HCT116 (cell line): ENCODE results near the gene ABCG8. TPM values are rescaled to one million over a fixed set of nuclear protein-coding genes. Genes with fewer than 3 reads are reported as not detected.

ENCODE experiments used
- ATAC-seq: fragments of 200-7000 bp; cut with Tn5 transposase; 2 replicates; pipeline ENCODE4 v1.9.1; 2020; ENCODE audit warnings: mild to moderate bottlenecking, moderate library complexity
- BruUV-seq: library from RNA; stranded (reverse); fragments of 400-500 nt; replicated peaks from 2 replicates; lab custom pipeline; 2021; lab: Mats Ljungman, UMichigan
- CTCF ChIA-PET: fragments of 300-600 bp; sonication (Branson Sonifier 250); formaldehyde crosslinking; loops from one replicate; lab custom pipeline; 2021; ENCODE audit warnings: antibody characterized with exemption; lab: Charles Lee
- POLR2A ChIA-PET: fragments of 300-600, 350-600 bp; sonication (Branson Sonifier 250); formaldehyde crosslinking; loops from one replicate; lab custom pipeline; 2021; ENCODE audit warnings: antibody characterized with exemption; lab: Charles Lee
- RAD21 ChIA-PET, 2 experiments: fragments of 300-600 bp; sonication (Branson Sonifier 250); formaldehyde crosslinking; loops; one replicate each; lab custom pipeline; 2023; ENCODE audit warnings: low total read pairs in 2 of 2; ENCODE audit not compliant: uncharacterized antibody in 2 of 2, unreplicated experiment in 2 of 2, low non-redundant PET in 1 of 2; lab: Charles Lee
- DNase-seq: peaks from one replicate; pipeline ENCODE4 v3.0.0-alpha.2; 2010; ENCODE audit warnings: low read depth, low spot score
- H2AFZ ChIP-seq: fragments of 200-600 bp; shearing (Covaris generic), sonication (generic); 2 replicates; pipeline ENCODE4 v1.6.1; 2017; ENCODE audit warnings: low read depth, mixed run types, mixed read lengths, antibody characterized with exemption, low read length; ENCODE audit not compliant: poor library complexity, severe bottlenecking
- H3K27ac ChIP-seq: 2 replicates; pipeline ENCODE4 v1.5.1; 2012; ENCODE audit warnings: low read depth, low read length
- H3K27me3 ChIP-seq: fragments of 200-600 bp; sonication (generic); 2 replicates; pipeline ENCODE4 v1.6.1; 2016; ENCODE audit warnings: mixed run types, low read length, mixed read lengths; ENCODE audit not compliant: insufficient read depth
- H3K36me3 ChIP-seq, 2 experiments: fragments of 200-500 bp in 1 of 2; fragments of 200-600 bp in 1 of 2; sonication (Bioruptor generic) in 1 of 2; sonication (generic) in 1 of 2; 2 replicates each; pipeline versions ENCODE4 v1.5.1 to v1.6.1; 2014 to 2016; ENCODE audit warnings: low read length in 2 of 2, inconsistent platforms in 1 of 2, mixed read lengths in 1 of 2, mixed run types in 1 of 2; ENCODE audit not compliant: insufficient read depth in 2 of 2, control insufficient read depth in 1 of 2
- H3K4me1 ChIP-seq, 2 experiments: fragments of 200-600 bp in 1 of 2; sonication (generic) in 1 of 2; 2 replicates each; pipeline versions ENCODE4 v1.5.1 to v1.6.1; 2012 to 2017; ENCODE audit warnings: low read length in 2 of 2, inconsistent platforms in 1 of 2, mild to moderate bottlenecking in 1 of 2, mixed read lengths in 1 of 2, mixed run types in 1 of 2, moderate library complexity in 1 of 2; ENCODE audit not compliant: insufficient read depth in 2 of 2, control insufficient read depth in 1 of 2
- H3K4me2 ChIP-seq: fragments of 200-600 bp; sonication (generic); 2 replicates; pipeline ENCODE4 v1.6.1; 2017; ENCODE audit warnings: mixed run types, low read length, mixed read lengths
- H3K4me3 ChIP-seq, 2 experiments: fragments of 200-600 bp in 1 of 2; sonication (generic) in 1 of 2; replicated peaks in 1 of 2; 2 replicates each; pipeline ENCODE4 v1.5.1; 2011 to 2016; ENCODE audit warnings: low read length in 2 of 2, control low read depth in 1 of 2, low read depth in 1 of 2, mild to moderate bottlenecking in 1 of 2, mixed read lengths in 1 of 2, mixed run types in 1 of 2
- H3K79me2 ChIP-seq: fragments of 200-600 bp; sonication (generic); 2 replicates; pipeline ENCODE4 v1.6.1; 2017; ENCODE audit warnings: mild to moderate bottlenecking, mixed run types, low read length, moderate library complexity, mixed read lengths; ENCODE audit not compliant: insufficient read depth
- H3K9ac ChIP-seq: fragments of 200-600 bp; sonication (generic); 2 replicates; pipeline ENCODE4 v1.6.1; 2016; ENCODE audit warnings: low read length, mixed read lengths
- H3K9me2 ChIP-seq: fragments of 200-600 bp; sonication (generic), shearing (Covaris generic); 2 replicates; pipeline ENCODE4 v1.6.1; 2017; ENCODE audit warnings: mixed run types, mild to moderate bottlenecking, moderate library complexity; ENCODE audit not compliant: insufficient read depth
- H3K9me3 ChIP-seq, 2 experiments: fragments of 200-500 bp in 1 of 2; fragments of 200-600 bp in 1 of 2; sonication (Bioruptor generic) in 1 of 2; sonication (generic) in 1 of 2; 2 replicates each; pipeline ENCODE4 v1.6.1; 2014 to 2017; ENCODE audit warnings: low read length in 2 of 2, mixed read lengths in 2 of 2, inconsistent platforms in 1 of 2, low read depth in 1 of 2, mild to moderate bottlenecking in 1 of 2, mixed run types in 1 of 2, moderate library complexity in 1 of 2; ENCODE audit not compliant: control insufficient read depth in 1 of 2, insufficient read depth in 1 of 2
- H4K20me1 ChIP-seq: fragments of 200-600 bp; sonication (generic), shearing (Covaris generic); 2 replicates; pipeline ENCODE4 v1.6.1; 2017; ENCODE audit warnings: mixed run types, mild to moderate bottlenecking, moderate library complexity; ENCODE audit not compliant: insufficient read depth
- CBX3 ChIP-seq: IDR thresholded peaks from 2 replicates; pipeline ENCODE4 v1.6.1; 2012; ENCODE audit warnings: low read depth
- CEBPB ChIP-seq: IDR thresholded peaks from 2 replicates; pipeline ENCODE4 v1.6.1; 2012; ENCODE audit warnings: low read depth
- EGR1 ChIP-seq: IDR thresholded peaks from 2 replicates; pipeline ENCODE4 v1.6.1; 2012; ENCODE audit warnings: low read depth
- ELF1 ChIP-seq: IDR thresholded peaks from 2 replicates; pipeline ENCODE4 v1.6.1; 2012; ENCODE audit warnings: low read depth, borderline replicate concordance
- EZH2 ChIP-seq: fragments of 200-600 bp; sonication (generic); IDR thresholded peaks from 2 replicates; pipeline ENCODE4 v1.6.1; 2017; ENCODE audit warnings: antibody characterized with exemption, mixed run types
- EZH2phosphoT487 ChIP-seq: fragments of 200-600 bp; IDR thresholded peaks from 2 replicates; pipeline ENCODE4 v1.6.1; 2018; ENCODE audit warnings: antibody characterized with exemption, borderline replicate concordance
- FOSL1 ChIP-seq: IDR thresholded peaks from 2 replicates; pipeline ENCODE4 v1.6.1; 2012; ENCODE audit warnings: low read depth
- MAX ChIP-seq: IDR thresholded peaks from 2 replicates; pipeline ENCODE4 v1.6.1; 2012
- POLR2A ChIP-seq: IDR thresholded peaks from 2 replicates; pipeline ENCODE4 v1.7.0; 2011; ENCODE audit warnings: borderline replicate concordance; ENCODE audit not compliant: insufficient read depth, insufficient read length; ENCODE audit errors: extremely low read depth
- POLR2AphosphoS5 ChIP-seq: IDR thresholded peaks from 2 replicates; pipeline ENCODE4 v1.6.1; 2011; ENCODE audit warnings: mild to moderate bottlenecking, low read depth, low read length, moderate library complexity
- SP1 ChIP-seq: IDR thresholded peaks from 2 replicates; pipeline ENCODE4 v1.6.1; 2012; ENCODE audit warnings: low read depth
- SRF ChIP-seq: IDR thresholded peaks from 2 replicates; pipeline ENCODE4 v1.6.1; 2012; ENCODE audit warnings: low read depth
- TCF7L2 ChIP-seq: IDR thresholded peaks from 2 replicates; pipeline ENCODE4 v1.7.0; 2011; ENCODE audit warnings: borderline replicate concordance, inconsistent platforms; ENCODE audit not compliant: insufficient read depth, insufficient read length; ENCODE audit errors: extremely low read depth
- ZBTB33 ChIP-seq: IDR thresholded peaks from 2 replicates; pipeline ENCODE4 v1.6.1; 2011; ENCODE audit warnings: mild to moderate bottlenecking, low read length, moderate library complexity; ENCODE audit not compliant: insufficient replicate concordance; ENCODE audit errors: extremely low read depth
- ZFX ChIP-seq: fragments of 450-650 bp; IDR thresholded peaks from 2 replicates; pipeline ENCODE4 v1.6.1; 2017
- ZNF274 ChIP-seq: fragments of 200-500 bp; sonication (Bioruptor generic); IDR thresholded peaks from 2 replicates; pipeline ENCODE4 v1.6.1; 2014; ENCODE audit warnings: mild to moderate bottlenecking, low read depth, low read length, inconsistent platforms
- intact Hi-C: fragments of 100-400 bp; cut with micrococcal nuclease; formaldehyde crosslinking; loops from 2 replicates; pipeline ENCODE4 v1.10.0; 2022
- total RNA-seq: library from RNA; stranded (reverse); gene quantifications from one replicate; pipeline ENCODE4 v1.2.1, GENCODE V29; 2021; ENCODE audit not compliant: unreplicated experiment
- TF ChIP-seq, protein P1 (sequence below), 3 experiments: fragments of 200-600 bp in 1 of 3; sonication (generic) in 1 of 3; IDR thresholded peaks in 2 of 3; conservative IDR thresholded peaks in 1 of 3; 2 replicates each; pipeline ENCODE4 v1.5.1; 2012 to 2017; ENCODE audit warnings: low read depth in 2 of 3, low read length in 2 of 3, antibody characterized with exemption in 1 of 3, borderline replicate concordance in 1 of 3, control low read depth in 1 of 3, mild to moderate bottlenecking in 1 of 3, mixed read lengths in 1 of 3, mixed run types in 1 of 3, moderate library complexity in 1 of 3; ENCODE audit not compliant: insufficient read depth in 1 of 3
- TF ChIP-seq, protein P2 (sequence below): IDR thresholded peaks from 2 replicates; pipeline ENCODE4 v1.6.1; 2012; ENCODE audit warnings: low read depth

The ABCG8 gene
- total RNA-seq, 1 experiment from 2014 or later: 0.05 TPM

- no TSS peak for BruUV-seq
- TF ChIP-seq POLR2A (no peak), POLR2AphosphoS5 (no peak), EZH2 (no peak), FOSL1 (no peak), EZH2phosphoT487 (no peak), CEBPB (no peak), ZNF274 (no peak), ZFX (no peak), TCF7L2 (no peak), EGR1 (no peak), CBX3 (no peak), SP1 (no peak), ZBTB33 (no peak), ELF1 (no peak), SRF (no peak), MAX (no peak)
- TF ChIP-seq, protein P1, sequence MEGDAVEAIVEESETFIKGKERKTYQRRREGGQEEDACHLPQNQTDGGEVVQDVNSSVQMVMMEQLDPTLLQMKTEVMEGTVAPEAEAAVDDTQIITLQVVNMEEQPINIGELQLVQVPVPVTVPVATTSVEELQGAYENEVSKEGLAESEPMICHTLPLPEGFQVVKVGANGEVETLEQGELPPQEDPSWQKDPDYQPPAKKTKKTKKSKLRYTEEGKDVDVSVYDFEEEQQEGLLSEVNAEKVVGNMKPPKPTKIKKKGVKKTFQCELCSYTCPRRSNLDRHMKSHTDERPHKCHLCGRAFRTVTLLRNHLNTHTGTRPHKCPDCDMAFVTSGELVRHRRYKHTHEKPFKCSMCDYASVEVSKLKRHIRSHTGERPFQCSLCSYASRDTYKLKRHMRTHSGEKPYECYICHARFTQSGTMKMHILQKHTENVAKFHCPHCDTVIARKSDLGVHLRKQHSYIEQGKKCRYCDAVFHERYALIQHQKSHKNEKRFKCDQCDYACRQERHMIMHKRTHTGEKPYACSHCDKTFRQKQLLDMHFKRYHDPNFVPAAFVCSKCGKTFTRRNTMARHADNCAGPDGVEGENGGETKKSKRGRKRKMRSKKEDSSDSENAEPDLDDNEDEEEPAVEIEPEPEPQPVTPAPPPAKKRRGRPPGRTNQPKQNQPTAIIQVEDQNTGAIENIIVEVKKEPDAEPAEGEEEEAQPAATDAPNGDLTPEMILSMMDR (IDR thresholded peaks at IDR 0.05 in 2 of 3, conservative IDR thresholded peaks at IDR 0.05 in 1 of 3; ENCODE audit: borderline replicate concordance in 1 of 3, insufficient read depth in 1 of 3, low read depth in 2 of 3, low read length in 2 of 3): no peak
- TF ChIP-seq, protein P2, sequence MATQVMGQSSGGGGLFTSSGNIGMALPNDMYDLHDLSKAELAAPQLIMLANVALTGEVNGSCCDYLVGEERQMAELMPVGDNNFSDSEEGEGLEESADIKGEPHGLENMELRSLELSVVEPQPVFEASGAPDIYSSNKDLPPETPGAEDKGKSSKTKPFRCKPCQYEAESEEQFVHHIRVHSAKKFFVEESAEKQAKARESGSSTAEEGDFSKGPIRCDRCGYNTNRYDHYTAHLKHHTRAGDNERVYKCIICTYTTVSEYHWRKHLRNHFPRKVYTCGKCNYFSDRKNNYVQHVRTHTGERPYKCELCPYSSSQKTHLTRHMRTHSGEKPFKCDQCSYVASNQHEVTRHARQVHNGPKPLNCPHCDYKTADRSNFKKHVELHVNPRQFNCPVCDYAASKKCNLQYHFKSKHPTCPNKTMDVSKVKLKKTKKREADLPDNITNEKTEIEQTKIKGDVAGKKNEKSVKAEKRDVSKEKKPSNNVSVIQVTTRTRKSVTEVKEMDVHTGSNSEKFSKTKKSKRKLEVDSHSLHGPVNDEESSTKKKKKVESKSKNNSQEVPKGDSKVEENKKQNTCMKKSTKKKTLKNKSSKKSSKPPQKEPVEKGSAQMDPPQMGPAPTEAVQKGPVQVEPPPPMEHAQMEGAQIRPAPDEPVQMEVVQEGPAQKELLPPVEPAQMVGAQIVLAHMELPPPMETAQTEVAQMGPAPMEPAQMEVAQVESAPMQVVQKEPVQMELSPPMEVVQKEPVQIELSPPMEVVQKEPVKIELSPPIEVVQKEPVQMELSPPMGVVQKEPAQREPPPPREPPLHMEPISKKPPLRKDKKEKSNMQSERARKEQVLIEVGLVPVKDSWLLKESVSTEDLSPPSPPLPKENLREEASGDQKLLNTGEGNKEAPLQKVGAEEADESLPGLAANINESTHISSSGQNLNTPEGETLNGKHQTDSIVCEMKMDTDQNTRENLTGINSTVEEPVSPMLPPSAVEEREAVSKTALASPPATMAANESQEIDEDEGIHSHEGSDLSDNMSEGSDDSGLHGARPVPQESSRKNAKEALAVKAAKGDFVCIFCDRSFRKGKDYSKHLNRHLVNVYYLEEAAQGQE: no peak
- POLR2A ChIA-PET: no interaction called here
- Histone ChIP-seq H2AFZ (no peak overlapping the region), H3K79me2 (no peaks in the 10 kb centered on the region), H3K4me3 (no peak overlapping the region), H3K9me2 (no peaks in the 10 kb centered on the region), H3K27me3 (no peaks in the 10 kb centered on the region), H3K36me3 (no peaks in the 10 kb centered on the region), H3K4me2 (no peak overlapping the region), H4K20me1 (no peaks in the 10 kb centered on the region), H3K9ac (no peak overlapping the region), H3K27ac (no peak overlapping the region), H3K9me3 (no peaks in the 10 kb centered on the region), H3K4me1 (no peaks in the 10 kb centered on the region)
- DNase-seq (no peak), ATAC-seq (no peak)
- intact Hi-C loops: no loop called here
- RAD21 ChIA-PET: no interaction called here
- CTCF ChIA-PET: no interaction called here
Measured at GRCh38 chr2:43831543-43832294, 7.1 kb upstream of the ABCG8 start.
